Germinal center (tissue), 1 donor: ENCODE measurements around the gene ERMAP.

Source experiments
- DNase-seq: peaks from one replicate; pipeline ENCODE4 v3.0.0; 2012; ENCODE audit warnings: mixed read lengths, low spot score

ERMAP gene

DNA sequence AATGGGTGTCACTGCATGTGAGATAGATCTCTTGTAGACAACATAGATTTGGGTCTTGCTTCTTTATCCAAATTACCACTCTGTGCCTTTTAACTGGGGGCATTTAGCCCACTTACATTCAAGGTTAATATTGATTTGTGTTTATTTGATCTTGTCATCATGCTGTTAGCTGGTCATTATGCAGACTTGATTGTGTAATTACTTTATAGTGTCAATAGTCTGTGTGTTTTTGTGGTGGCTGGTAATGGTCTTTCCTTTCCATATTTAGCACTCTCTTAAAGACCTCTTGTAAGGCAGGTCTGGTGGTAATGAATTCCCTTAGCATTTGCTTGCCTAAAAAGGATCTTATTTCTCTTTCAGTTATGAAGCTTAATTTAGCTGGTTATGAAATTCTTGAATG, 59.1 kb downstream of the ERMAP start:
- no peak for DNase-seq

DNA sequence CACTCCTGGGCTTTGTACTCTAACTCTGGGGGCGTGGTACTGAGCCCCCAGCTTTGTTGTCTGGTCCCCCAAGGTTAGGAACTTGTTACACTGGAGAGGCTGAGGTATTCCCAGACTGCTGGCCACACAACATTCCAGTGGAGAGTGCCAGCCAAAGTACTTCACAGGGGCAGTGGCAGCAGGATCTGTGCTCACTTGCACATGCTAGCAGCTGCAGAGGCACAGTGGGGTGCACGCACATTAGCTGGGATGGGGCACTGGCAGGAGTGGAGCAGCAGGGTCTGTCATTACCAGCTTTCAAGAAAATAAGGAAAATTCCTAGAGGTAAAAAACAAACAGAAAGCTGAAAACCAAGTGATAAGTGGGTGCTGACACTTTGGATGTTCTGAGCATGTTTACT, 60.5 kb downstream of the ERMAP start:
- DNase-seq: no peak

DNA sequence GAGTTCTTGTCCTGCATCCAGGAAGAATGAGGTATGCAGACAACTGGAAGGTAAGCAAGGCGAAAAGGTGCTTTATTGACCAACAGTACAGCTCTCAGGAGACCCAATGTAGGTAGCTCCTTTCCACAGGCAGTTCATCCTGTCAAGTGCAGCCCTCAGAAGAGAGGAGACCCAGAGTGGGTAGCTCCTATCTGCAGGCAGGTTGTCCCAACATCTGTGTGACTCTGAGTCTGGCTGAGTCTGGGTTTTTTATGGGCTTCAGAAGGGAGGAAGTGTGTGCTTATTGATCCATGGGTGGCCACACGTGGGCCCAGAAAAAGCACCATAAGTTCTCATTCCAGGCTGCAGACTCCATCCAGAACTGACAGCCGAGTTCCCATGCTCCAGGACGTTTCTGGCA, 63.5 kb downstream of the ERMAP start:
- DNase-seq: no peak

DNA sequence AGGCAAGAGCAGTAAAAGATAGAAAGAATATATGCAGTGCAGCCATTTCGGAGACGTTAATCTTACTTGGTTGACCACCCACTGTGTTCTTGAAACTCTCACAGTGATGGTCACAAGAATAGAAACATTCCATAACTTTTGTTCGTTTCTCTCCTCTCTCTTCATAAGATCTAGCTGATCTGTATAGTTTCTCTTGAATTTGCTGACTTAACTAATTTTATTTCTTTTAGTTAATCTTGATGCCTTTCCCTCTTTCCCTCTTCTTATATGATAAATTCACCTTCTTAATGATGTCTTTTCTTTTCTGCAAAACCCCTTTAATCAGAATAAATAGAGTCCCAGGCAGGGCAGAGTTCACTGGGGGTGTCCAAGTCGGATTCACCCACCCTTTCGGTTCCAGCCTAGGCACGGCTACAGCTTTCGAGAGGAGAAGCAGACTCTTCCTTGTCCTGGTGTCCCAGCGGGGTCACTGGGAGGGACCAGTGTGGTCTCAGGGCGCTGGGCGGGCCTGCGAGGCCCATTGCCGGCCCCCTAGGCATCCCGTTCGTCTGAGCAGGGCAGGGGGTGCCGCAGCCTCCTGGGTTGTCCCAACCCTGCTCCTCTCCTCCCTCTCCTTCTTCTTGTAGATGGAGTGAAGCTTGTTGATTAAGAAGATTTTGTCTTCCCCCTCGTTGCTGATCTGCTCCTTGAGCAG, 69.3 kb downstream of the ERMAP start:
- no peak for DNase-seq

DNA sequence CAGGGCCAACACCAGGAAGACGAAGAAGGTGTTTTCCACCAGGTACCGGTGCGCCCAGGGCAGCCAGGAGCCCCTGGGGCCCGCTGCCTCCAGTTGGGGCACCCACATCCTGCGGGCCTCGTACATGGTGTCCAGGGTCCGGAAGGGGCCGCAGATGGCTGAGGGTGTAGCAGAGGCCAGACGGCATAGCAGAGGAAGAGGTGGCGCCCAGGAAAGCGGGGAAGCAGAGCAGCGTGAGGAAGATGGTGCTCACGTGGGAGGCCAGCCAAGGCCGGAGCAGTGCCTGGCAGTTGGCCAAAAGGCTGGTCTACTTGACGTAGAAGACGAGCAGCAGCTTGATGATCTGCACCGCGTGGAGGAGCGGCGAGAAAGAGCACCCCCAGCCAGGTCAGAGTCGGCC, 69.9 kb downstream of the ERMAP start:
- DNase-seq: no peak

DNA sequence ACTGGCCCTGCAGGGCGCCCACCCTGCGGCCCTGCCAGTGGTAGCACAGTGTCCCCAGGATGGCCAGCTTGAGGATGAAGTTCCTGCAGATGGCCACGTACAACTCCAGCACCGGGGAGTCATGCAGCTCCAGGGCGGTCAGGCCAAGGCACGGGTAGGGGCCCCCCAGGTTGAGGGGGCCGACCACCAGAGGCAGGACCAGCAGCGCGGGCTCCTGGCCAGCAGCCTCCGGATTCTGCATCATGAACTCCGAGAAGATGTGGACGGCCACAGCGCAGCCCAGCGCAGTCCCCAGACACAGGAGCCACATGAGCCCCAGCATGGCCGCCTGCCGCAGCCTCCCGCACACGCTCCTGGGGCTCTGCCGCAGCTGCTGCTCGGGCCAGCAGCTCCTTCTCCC, 70.4 kb downstream of the ERMAP start:
- no peak for DNase-seq

DNA sequence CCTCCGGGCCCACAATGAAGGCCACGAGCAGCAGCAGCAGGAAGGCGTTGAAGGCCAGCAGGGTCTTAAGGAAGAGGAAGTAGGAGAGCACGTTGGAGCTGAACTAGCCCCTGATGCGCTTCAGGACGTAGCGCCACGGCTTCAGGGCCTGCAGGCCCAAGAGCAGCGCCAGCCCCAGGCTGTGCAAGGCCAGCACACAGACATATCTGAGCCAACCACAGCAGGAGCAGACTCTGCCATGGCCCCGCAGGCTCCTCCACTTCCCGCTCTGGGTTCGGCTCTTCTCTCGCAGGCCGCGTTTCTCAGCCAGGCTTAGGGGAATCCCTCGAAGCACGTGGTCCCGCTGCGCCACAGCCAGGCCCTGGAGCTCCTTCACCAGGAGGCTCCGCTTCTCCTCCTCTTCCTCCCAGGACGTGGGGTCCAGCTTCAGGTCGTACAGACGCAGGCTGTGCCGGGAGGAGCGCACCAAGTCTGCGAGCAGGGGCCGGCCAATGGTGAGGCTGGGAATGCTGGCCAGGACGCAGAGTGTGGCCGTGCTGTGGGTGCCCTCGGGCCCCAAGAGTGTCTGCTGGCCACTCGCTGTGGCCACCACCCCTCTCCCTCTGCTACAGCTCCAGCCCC, 71.2 kb downstream of the ERMAP start:
- no peak for DNase-seq

DNA sequence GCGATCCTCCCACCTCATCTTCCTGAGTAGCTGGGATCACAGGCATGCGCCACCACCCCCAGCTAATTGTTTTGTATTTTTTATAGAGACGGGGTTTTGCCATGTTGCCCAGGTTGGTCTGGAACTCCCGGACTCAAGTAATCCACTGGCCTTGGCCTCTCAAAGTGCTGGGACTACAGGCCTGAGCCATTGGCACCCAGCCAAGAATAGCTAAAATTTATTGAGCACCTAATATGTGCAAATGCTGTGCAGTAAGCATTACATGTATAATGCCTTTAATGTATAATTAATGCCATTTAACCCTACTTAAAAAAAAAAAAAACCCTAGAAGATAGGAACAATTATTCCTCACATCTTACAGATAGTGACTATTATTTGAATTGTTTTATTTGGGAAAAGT, 72.3 kb downstream of the ERMAP start:
- no peak for DNase-seq

DNA sequence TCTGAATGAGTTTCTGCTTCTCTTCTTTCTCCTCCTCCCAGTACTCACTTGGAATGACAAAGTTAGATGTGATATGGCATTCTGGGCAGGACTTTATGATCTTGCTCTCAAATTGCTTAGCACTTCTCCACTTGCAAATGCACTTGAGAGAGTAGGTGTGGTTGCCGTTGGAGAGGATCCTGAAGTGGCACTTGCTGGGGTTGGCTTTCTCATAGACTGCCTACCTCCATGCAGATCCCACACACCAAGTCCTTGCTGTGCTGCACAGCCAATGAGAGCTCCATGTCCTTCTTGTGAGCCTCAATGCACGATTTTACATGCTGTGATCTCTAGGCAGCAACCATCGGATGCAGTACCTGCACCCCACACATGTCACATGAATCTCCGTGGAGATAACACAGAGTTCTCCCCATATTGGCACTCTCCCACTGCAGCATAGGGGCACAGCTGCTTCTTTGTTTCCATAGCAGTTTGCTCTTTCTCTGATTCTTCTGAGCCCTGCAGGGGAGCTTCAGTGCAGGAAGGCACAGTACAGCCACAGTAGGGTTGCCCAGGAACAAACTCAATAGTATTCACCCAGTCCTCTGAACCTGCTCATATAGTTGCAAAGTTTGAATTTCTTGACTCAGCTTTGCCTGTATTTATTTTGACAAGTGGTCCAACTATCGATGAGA, 74.7 kb downstream of the ERMAP start:
- no peak for DNase-seq
